ENCODE results near the gene PDCD4.

PDCD4 gene

DNA sequence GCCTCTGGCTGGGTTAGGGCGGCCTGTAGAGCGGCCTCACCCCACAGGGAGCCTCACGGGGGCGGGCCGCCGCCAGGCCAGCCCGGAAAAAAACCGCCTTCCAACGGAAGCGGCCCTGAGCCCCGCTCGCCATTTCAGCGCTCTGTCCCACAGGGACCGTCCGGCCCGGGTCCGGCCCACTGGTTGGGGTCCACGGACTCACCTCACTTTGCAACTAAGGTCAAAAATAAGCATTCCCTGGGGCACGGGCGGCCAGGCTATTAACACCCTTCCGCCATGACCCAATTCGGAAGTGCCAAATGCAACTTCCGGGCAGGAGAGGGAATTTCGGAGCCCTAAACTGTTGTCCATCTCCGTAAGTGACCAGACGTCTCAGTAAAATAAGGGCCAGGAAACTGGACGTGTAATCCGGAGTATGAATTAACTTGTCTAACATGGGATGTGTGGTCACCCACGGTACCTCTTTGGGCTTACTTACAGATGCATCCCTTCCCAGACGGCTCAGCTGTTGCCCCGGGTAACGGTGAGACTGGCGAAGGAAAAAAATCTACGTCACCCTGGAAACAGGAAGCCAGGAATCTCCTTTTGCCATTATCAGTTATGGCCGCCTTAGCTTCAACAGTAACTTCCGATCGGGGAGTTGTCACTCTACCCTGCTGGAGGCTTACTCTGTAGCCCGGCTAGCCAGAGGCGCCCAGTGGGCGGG lies 47.1 kb downstream of the PDCD4 start, which contains the start of gene BBIP1:
BBIP1 (minus strand) TSS at position 538 of the 706 bp plus-strand sequence. CDS start 1,023 bp downstream, outside the sequence.
- DNase-seq (ENCODE audit: low spot score): peak; percentile 100

DNA sequence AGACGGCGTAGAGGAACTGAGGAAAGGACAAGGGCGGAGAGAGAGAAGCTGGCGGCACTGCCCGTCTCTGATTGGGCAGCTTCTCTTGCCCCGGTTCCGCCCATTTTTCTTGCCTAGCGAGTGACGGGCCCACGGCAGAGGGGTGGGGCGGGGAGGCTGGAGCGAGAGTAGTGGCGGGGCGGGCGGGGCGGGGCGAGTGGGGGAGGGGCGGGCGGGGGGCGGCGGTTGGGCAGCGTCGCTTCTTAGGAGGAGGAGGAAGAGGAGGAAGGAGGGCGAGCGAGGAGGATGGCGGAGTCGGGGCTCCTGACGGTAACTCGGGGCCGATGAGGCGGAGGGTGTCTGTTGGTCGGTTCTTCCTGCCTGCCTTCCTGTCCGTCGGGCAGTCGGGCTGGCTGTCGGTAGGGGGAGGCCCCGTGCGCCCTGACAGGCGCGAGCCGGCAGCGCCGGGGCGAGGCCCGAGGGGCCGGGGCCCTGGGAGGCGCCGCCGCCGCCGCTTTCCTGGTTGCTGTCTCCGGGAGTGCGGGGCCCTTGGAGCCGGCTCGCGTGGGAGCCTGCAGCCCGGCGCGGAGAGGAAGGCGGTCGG lies 47.7 kb downstream of the PDCD4 start, which contains the start of gene SHOC2:
SHOC2 (plus strand) TSS at position 256 of the 583 bp plus-strand sequence. CDS start 44,755 bp downstream, outside the sequence.
- no peak for DNase-seq (ENCODE audit: low spot score)

DNA sequence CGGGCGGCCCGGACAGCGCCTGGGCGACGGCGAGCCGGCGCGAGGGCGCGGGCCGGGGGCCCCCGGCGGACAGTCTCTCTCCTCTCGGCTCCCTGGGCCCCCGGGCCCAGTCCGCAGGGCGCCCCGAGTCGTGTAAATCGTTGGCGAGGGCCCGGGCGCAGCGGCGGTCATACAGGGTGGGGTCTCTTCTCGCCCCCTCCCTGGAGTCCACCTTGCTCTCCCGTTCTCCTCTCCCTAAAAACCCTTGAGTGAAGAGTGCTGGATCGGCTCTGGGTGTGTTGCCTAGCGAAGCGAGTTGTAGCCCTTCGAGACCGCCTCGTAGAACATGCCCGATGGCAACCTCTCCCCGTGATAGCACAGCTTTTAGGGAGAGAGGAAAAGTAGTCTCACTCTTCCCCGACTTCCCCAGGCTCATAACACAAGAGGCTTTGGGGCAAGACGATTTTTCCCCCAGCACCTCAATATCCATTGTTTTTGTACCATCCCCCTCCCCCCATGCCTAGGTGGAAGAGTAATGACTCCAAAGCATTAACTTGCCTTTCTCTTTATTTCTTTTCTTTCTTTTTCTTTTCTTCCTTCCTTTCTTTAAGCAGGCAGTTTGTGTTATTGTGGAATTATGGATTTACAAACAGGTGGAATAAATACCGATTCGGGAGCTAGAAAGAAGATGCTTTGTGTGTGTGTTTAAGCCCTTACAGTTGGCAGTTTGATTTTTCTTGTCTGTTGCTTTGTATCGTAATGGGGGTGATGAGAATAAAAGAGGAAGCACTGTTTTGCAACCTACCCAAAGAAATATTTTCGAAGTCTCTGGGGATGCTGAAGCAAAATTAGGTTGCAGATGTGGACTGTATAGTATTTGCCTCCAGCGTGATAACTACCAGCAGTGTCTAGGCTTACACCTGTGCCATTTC lies 48.5 kb downstream of the PDCD4 start:
- DNase-seq (ENCODE audit: low spot score): peak; percentile 54

GRCh38 chr10:110923856-110924493 lies 52.2 kb downstream of the PDCD4 start:
- no peak for DNase-seq (ENCODE audit: low spot score)

GRCh38 chr10:110927461-110927860 lies 55.7 kb downstream of the PDCD4 start:
- no peak for DNase-seq (ENCODE audit: low spot score)

GRCh38 chr10:110931769-110932381 lies 60.1 kb downstream of the PDCD4 start:
- no peak for DNase-seq (ENCODE audit: low spot score)

GRCh38 chr10:110932505-110933180 lies 60.9 kb downstream of the PDCD4 start:
- DNase-seq (ENCODE audit: low spot score): no peak

DNA sequence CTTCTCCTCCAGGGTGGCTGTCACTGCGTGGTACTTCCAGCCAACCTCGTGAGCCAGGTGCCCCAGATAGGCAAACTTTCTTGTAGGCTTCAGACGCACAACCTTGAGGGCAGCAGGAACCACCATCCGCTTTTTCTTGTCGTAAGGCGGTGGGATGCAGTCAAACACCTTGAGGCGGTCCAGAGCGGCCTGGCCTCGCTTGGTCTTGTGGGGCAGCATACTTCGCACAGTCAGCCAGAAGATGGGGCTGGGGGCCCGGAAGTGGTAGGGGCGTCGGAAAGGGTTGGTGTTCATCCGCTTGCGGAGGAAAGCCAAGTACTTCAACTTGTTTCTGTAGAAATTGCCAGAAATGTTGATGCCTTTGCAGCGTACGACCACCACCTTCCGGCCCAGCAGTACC lies 65.0 kb downstream of the PDCD4 start:
- no peak for DNase-seq (ENCODE audit: low spot score)

- no peak for DNase-seq (ENCODE audit: low spot score)
These were observed 67.7 kb downstream of the PDCD4 start for GRCh38 chr10:110939419-110939818.

GRCh38 chr10:110944792-110945396 lies 73.2 kb downstream of the PDCD4 start:
- DNase-seq (ENCODE audit: low spot score): no peak

- no peak for DNase-seq (ENCODE audit: low spot score)
These were observed 74.8 kb downstream of the PDCD4 start for GRCh38 chr10:110946496-110946895.

- no peak for DNase-seq (ENCODE audit: low spot score)
These were observed 75.4 kb downstream of the PDCD4 start for GRCh38 chr10:110947061-110947595.

Data from SK-N-DZ (cell line).